ENCODE data around the gene RASGEF1C.

DNA sequence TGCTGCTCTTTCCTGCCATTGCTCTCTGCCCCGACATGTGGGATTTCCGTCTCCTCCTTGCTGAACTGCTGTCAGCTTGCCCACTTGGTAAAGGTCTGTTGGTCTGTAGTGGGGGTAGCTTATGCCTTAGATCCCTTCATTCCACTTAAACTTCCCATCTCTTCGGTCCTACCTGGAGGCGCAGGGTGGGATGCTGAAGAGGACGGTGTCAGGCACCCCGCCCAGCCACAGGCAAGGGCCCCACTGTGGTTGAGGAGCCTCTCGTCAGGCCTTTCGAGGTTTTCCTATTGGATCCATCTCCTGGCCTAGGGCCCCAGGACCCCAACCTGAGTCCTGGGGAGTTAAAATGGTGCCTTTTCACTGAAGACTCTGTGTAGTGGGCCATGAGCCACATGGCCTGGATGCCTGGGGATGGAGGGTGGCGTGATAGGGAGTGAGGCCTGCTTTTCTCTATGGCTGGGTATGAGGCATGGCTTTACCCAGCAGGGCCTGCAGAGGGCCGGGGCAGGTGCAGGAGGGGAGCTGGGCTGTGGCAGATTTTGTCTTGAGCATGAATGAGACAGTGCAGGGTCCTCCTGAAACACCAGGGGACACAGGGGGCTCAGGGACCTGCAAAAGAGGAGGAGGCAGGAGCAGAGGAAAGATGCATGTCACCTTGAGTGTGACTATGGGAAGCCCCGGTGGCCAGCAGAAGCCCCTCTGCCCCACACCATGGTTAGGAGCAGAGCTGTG lies 111.7 kb downstream of the RASGEF1C start:
- TF ChIP-seq SUZ12 (IDR thresholded peaks at IDR 0.05; ENCODE audit: extremely low read depth, insufficient read depth, insufficient read length) (no peak), YY1 (IDR thresholded peaks at IDR 0.05; ENCODE audit: insufficient read depth, insufficient read length) (no peak)

Data from NT2/D1 (cell line).